Mesenchymal stem cell (in vitro differentiated cells and primary cell): ENCODE data around the gene FAM222B.

Experiments used
- DNase-seq: peaks from one replicate; pipeline ENCODE4 v3.0.0-alpha.2; 2013
- H2AFZ ChIP-seq: one replicate; pipeline ENCODE4 v1.6.1; 2013; ENCODE audit warnings: low read depth, mild to moderate bottlenecking, control low read depth, inconsistent platforms, low read length, moderate library complexity
- H2AK5ac ChIP-seq: 2 replicates; pipeline ENCODE4 v1.6.1; 2013; ENCODE audit warnings: low read length, moderate library complexity, mild to moderate bottlenecking, inconsistent platforms; ENCODE audit not compliant: severe bottlenecking
- H2BK120ac ChIP-seq: one replicate; pipeline ENCODE4 v1.6.1; 2013; ENCODE audit warnings: low read depth, mild to moderate bottlenecking, inconsistent platforms, low read length, moderate library complexity
- H2BK12ac ChIP-seq, 2 experiments: one replicate each; pipeline ENCODE4 v1.6.1; 2013; ENCODE audit warnings: inconsistent platforms in 2 of 2, low read length in 2 of 2, mild to moderate bottlenecking in 2 of 2, moderate library complexity in 2 of 2, control low read depth in 1 of 2
- H2BK15ac ChIP-seq: one replicate; pipeline ENCODE4 v1.6.1; 2013; ENCODE audit warnings: mild to moderate bottlenecking, low read depth, inconsistent platforms; ENCODE audit not compliant: poor library complexity, severe bottlenecking
- H2BK5ac ChIP-seq: 2 replicates; pipeline ENCODE4 v1.6.1; 2013; ENCODE audit warnings: low read depth, mild to moderate bottlenecking, low read length, control low read depth, inconsistent platforms; ENCODE audit not compliant: poor library complexity, severe bottlenecking
- H3K14ac ChIP-seq, 2 experiments: one replicate each; pipeline ENCODE4 v1.6.1; 2013; ENCODE audit warnings: inconsistent platforms in 2 of 2, low read length in 2 of 2, control low read depth in 1 of 2, mild to moderate bottlenecking in 1 of 2, moderate library complexity in 1 of 2
- H3K18ac ChIP-seq, 2 experiments: one replicate each; pipeline ENCODE4 v1.6.1; 2013; ENCODE audit warnings: inconsistent platforms in 2 of 2, low read length in 2 of 2, control low read depth in 1 of 2, low read depth in 1 of 2, mild to moderate bottlenecking in 1 of 2
- H3K23ac ChIP-seq, 2 experiments: one replicate each; pipeline ENCODE4 v1.6.1; 2013; ENCODE audit warnings: inconsistent platforms in 2 of 2, low read length in 2 of 2, mild to moderate bottlenecking in 2 of 2, moderate library complexity in 2 of 2, control low read depth in 1 of 2
- H3K27ac ChIP-seq: 2 replicates; pipeline ENCODE4 v1.5.1; 2013; ENCODE audit warnings: mild to moderate bottlenecking, moderate library complexity, low read length, control low read depth, inconsistent platforms; ENCODE audit not compliant: poor library complexity, severe bottlenecking
- H3K27me3 ChIP-seq, 2 experiments: 2 replicates each; pipeline versions ENCODE4 v1.6.1 to v1.7.0; 2013; ENCODE audit warnings: low read length in 2 of 2, mild to moderate bottlenecking in 2 of 2, moderate library complexity in 2 of 2, control low read depth in 1 of 2, inconsistent platforms in 1 of 2; ENCODE audit not compliant: control insufficient read depth in 1 of 2, insufficient read depth in 1 of 2
- H3K36me3 ChIP-seq, 2 experiments: 2 replicates each; pipeline versions ENCODE4 v1.6.1 to v1.7.0; 2013; ENCODE audit warnings: low read length in 2 of 2, control low read depth in 1 of 2, inconsistent platforms in 1 of 2, low read depth in 1 of 2, mild to moderate bottlenecking in 1 of 2; ENCODE audit not compliant: insufficient read depth in 2 of 2, control insufficient read depth in 1 of 2
- H3K4ac ChIP-seq, 2 experiments: one replicate each; pipeline ENCODE4 v1.6.1; 2013; ENCODE audit warnings: inconsistent platforms in 2 of 2, low read length in 2 of 2, mild to moderate bottlenecking in 2 of 2, moderate library complexity in 2 of 2, control low read depth in 1 of 2, low read depth in 1 of 2
- H3K4me1 ChIP-seq: 2 replicates; pipeline ENCODE4 v1.6.1; 2013; ENCODE audit warnings: low read depth, low read length, control low read depth; ENCODE audit not compliant: control insufficient read depth, insufficient read depth
- H3K4me2 ChIP-seq: 2 replicates; pipeline ENCODE4 v1.6.1; 2013; ENCODE audit warnings: low read length, mild to moderate bottlenecking, inconsistent platforms; ENCODE audit not compliant: poor library complexity, severe bottlenecking
- H3K4me3 ChIP-seq, 2 experiments: 2 replicates each; pipeline versions ENCODE4 v1.5.1 to v1.7.0; 2013; ENCODE audit warnings: low read length in 2 of 2, mild to moderate bottlenecking in 2 of 2, control low read depth in 1 of 2, low read depth in 1 of 2; ENCODE audit not compliant: insufficient read depth in 1 of 2
- H3K79me1 ChIP-seq: replicated peaks from 2 replicates; pipeline ENCODE4 v1.6.1; 2013; ENCODE audit warnings: mild to moderate bottlenecking, control low read depth, low read length, inconsistent platforms; ENCODE audit not compliant: poor library complexity, severe bottlenecking
- H3K9ac ChIP-seq: 2 replicates; pipeline ENCODE4 v1.7.0; 2013; ENCODE audit warnings: mild to moderate bottlenecking, low read length, moderate library complexity
- H3K9me3 ChIP-seq: 2 replicates; pipeline ENCODE4 v1.7.0; 2013; ENCODE audit warnings: mild to moderate bottlenecking, low read length; ENCODE audit not compliant: control insufficient read depth
- H4K8ac ChIP-seq: one replicate; pipeline ENCODE4 v1.6.1; 2013; ENCODE audit warnings: inconsistent platforms, mild to moderate bottlenecking, low read length, moderate library complexity
- H4K91ac ChIP-seq: one replicate; pipeline ENCODE4 v1.6.1; 2013; ENCODE audit warnings: mild to moderate bottlenecking, low read length, inconsistent platforms
- WGBS: methylation state at CpG from one replicate; pipeline ENCODE4 v1.1.7; 2013; ENCODE audit warnings: mixed read lengths; 5-methylcytosine and 5-hydroxymethylcytosine counted together

The FAM222B gene

GRCh38 chr17:28812748-28813377 lies 29.7 kb downstream of the FAM222B start:
- H3K14ac ChIP-seq: peak overlapping the region in 1 of 2 experiments; percentile 91
- H2AFZ ChIP-seq: no peak overlapping the region
- peak overlapping the region; percentile 63 to 94 for H2BK12ac ChIP-seq
- peak overlapping the region; percentile 96 for H3K9ac ChIP-seq
- peak overlapping the region; percentile 99 for H4K8ac ChIP-seq
- peak overlapping the region; percentile 67 for H2BK15ac ChIP-seq
- peak overlapping the region; percentile 97 for H2BK5ac ChIP-seq
- no peaks in the 10 kb centered on the region for H3K36me3 ChIP-seq
- no peaks in the 10 kb centered on the region for H3K79me1 ChIP-seq
- H3K4ac ChIP-seq: peak overlapping the region; percentile 81 to 97
- H3K23ac ChIP-seq: no peak overlapping the region
- peak overlapping the region; percentile 74 for H2AK5ac ChIP-seq
- H4K91ac ChIP-seq: peak overlapping the region; percentile 99
- DNase-seq: peak; percentile 87
- no peaks in the 10 kb centered on the region for H3K9me3 ChIP-seq
- 0% methylated on average over 2 of the region's 10 CpGs for WGBS
- peak overlapping the region; percentile 93 for H3K4me2 ChIP-seq
- peak overlapping the region; percentile 99 for H3K27ac ChIP-seq
- H3K18ac ChIP-seq: peak overlapping the region; percentile 92 to 99
- peaks cover 6% of the 10 kb centered on the region for H3K4me1 ChIP-seq
- H3K27me3 ChIP-seq: no peaks in the 10 kb centered on the region
- peak overlapping the region; percentile 100 for H2BK120ac ChIP-seq
- H3K4me3 ChIP-seq: peak overlapping the region; percentile 81 to 89

- H3K4ac ChIP-seq: peak overlapping the region; percentile 81 to 97
- H3K27ac ChIP-seq: peak overlapping the region; percentile 99
- H2BK5ac ChIP-seq: peak overlapping the region; percentile 97
- H3K9me3 ChIP-seq: no peaks in the 10 kb centered on the region
- H2BK12ac ChIP-seq: peak overlapping the region; percentile 63 to 94
- peaks cover 9% of the 10 kb centered on the region for H3K4me1 ChIP-seq
- WGBS: under 1% methylated on average over 38 of the region's 47 CpGs
- peak overlapping the region; percentile 99 for H4K8ac ChIP-seq
- peak overlapping the region; percentile 89 for H3K4me3 ChIP-seq
- H3K18ac ChIP-seq: peak overlapping the region; percentile 92 to 99
- H2AK5ac ChIP-seq: peak overlapping the region; percentile 74
- no peaks in the 10 kb centered on the region for H3K27me3 ChIP-seq
- peak; percentile 98 for DNase-seq
- H2BK120ac ChIP-seq: peak overlapping the region; percentile 100
- no peaks in the 10 kb centered on the region for H3K36me3 ChIP-seq
- H2AFZ ChIP-seq: peak overlapping the region; percentile 56
- H3K14ac ChIP-seq: peak overlapping the region in 1 of 2 experiments; percentile 98
- H2BK15ac ChIP-seq: peak overlapping the region; percentile 67
- H3K79me1 ChIP-seq: no peaks in the 10 kb centered on the region
- H4K91ac ChIP-seq: peak overlapping the region; percentile 99
- peak overlapping the region; percentile 96 for H3K9ac ChIP-seq
- H3K23ac ChIP-seq: no peak overlapping the region
- H3K4me2 ChIP-seq: peak overlapping the region; percentile 93
These were observed 30.4 kb downstream of the FAM222B start for GRCh38 chr17:28812091-28812747.

GRCh38 chr17:28811651-28812090 lies 30.9 kb downstream of the FAM222B start:
- Histone ChIP-seq H4K91ac (no peak overlapping the region), H3K9me3 (no peaks in the 10 kb centered on the region), H3K27me3 (no peaks in the 10 kb centered on the region), H2BK120ac (no peak overlapping the region), H3K9ac (peak overlapping the region; percentile 96), H3K14ac (no peak overlapping the region), H2BK15ac (no peak overlapping the region), H2AFZ (no peak overlapping the region), H3K27ac (peak overlapping the region; percentile 56), H3K18ac (peak overlapping the region in 1 of 2 experiments; percentile 46), H3K4me3 (peak overlapping the region; percentile 89), H3K23ac (no peak overlapping the region), H3K79me1 (no peaks in the 10 kb centered on the region), H2AK5ac (no peak overlapping the region), H4K8ac (no peak overlapping the region), H2BK5ac (no peak overlapping the region), H3K36me3 (no peaks in the 10 kb centered on the region), H3K4me1 (peaks cover 9% of the 10 kb centered on the region), H3K4ac (peak overlapping the region; percentile 39 to 65), H2BK12ac (no peak overlapping the region), H3K4me2 (peak overlapping the region; percentile 67)
- 4% methylated on average over 3 of the region's 6 CpGs for WGBS
- DNase-seq: peak; percentile 57

GRCh38 chr17:28810437-28810836 lies 32.2 kb downstream of the FAM222B start:
- H3K4ac ChIP-seq: no peak overlapping the region
- H3K14ac ChIP-seq: no peak overlapping the region
- no peak overlapping the region for H3K4me3 ChIP-seq
- H3K27me3 ChIP-seq: no peaks in the 10 kb centered on the region
- H4K8ac ChIP-seq: no peak overlapping the region
- H2AFZ ChIP-seq: no peak overlapping the region
- no peak overlapping the region for H2AK5ac ChIP-seq
- H3K23ac ChIP-seq: no peak overlapping the region
- H2BK5ac ChIP-seq: no peak overlapping the region
- DNase-seq: no peak
- no peaks in the 10 kb centered on the region for H3K79me1 ChIP-seq
- H4K91ac ChIP-seq: no peak overlapping the region
- H2BK15ac ChIP-seq: no peak overlapping the region
- no peak overlapping the region for H2BK12ac ChIP-seq
- no peak overlapping the region for H3K4me2 ChIP-seq
- no peak overlapping the region for H3K18ac ChIP-seq
- H3K9ac ChIP-seq: no peak overlapping the region
- peaks cover 6 to 8% of the 10 kb centered on the region in 2 experiments for H3K36me3 ChIP-seq
- H3K4me1 ChIP-seq: peaks cover 9% of the 10 kb centered on the region
- no peak overlapping the region for H3K27ac ChIP-seq
- no peaks in the 10 kb centered on the region for H3K9me3 ChIP-seq
- 100% methylated on average over 1 of the region's 1 CpG for WGBS
- H2BK120ac ChIP-seq: no peak overlapping the region
